SU-DHL-6 (cell line): ENCODE results near the gene TSPAN18.

Experiments used
- CTCF ChIP-seq: fragments of 200-600 bp; sonication (generic); IDR thresholded peaks from one replicate; pipeline ENCODE4 v1.5.1; 2017; ENCODE audit warnings: antibody characterized with exemption, mild to moderate bottlenecking, low read length, moderate library complexity; ENCODE audit not compliant: insufficient read depth, poor library complexity, severe bottlenecking
- EZH2phosphoT487 ChIP-seq: fragments of 200-600 bp; sonication (generic), shearing (Covaris generic); conservative IDR thresholded peaks from 2 replicates; pipeline ENCODE4 v1.6.1; 2018; ENCODE audit warnings: mild to moderate bottlenecking, antibody characterized with exemption, low read length, moderate library complexity, mixed read lengths

- no peak for TF ChIP-seq EZH2phosphoT487
- no peak for TF ChIP-seq CTCF
Observed at GRCh38 chr11:44852159-44852747, 125.5 kb downstream of the TSPAN18 start.
